GM18909 (cell line): Measurements from ENCODE around the gene DOCK7.
"Not testable (repeated sequence)": the region's sequence is repeated elsewhere in the genome, so short reads cannot be mapped to it uniquely, and the experiment has no call there.

ENCODE experiments used
- ATAC-seq: cut with Tn5 transposase; IDR thresholded peaks from one replicate; pipeline ENCODE4 v1.9.1; 2021; ENCODE audit warnings: mild to moderate bottlenecking; ENCODE audit not compliant: unreplicated experiment, poor library complexity

DOCK7 gene, protein sequence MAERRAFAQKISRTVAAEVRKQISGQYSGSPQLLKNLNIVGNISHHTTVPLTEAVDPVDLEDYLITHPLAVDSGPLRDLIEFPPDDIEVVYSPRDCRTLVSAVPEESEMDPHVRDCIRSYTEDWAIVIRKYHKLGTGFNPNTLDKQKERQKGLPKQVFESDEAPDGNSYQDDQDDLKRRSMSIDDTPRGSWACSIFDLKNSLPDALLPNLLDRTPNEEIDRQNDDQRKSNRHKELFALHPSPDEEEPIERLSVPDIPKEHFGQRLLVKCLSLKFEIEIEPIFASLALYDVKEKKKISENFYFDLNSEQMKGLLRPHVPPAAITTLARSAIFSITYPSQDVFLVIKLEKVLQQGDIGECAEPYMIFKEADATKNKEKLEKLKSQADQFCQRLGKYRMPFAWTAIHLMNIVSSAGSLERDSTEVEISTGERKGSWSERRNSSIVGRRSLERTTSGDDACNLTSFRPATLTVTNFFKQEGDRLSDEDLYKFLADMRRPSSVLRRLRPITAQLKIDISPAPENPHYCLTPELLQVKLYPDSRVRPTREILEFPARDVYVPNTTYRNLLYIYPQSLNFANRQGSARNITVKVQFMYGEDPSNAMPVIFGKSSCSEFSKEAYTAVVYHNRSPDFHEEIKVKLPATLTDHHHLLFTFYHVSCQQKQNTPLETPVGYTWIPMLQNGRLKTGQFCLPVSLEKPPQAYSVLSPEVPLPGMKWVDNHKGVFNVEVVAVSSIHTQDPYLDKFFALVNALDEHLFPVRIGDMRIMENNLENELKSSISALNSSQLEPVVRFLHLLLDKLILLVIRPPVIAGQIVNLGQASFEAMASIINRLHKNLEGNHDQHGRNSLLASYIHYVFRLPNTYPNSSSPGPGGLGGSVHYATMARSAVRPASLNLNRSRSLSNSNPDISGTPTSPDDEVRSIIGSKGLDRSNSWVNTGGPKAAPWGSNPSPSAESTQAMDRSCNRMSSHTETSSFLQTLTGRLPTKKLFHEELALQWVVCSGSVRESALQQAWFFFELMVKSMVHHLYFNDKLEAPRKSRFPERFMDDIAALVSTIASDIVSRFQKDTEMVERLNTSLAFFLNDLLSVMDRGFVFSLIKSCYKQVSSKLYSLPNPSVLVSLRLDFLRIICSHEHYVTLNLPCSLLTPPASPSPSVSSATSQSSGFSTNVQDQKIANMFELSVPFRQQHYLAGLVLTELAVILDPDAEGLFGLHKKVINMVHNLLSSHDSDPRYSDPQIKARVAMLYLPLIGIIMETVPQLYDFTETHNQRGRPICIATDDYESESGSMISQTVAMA (N-terminal part only)

DNA sequence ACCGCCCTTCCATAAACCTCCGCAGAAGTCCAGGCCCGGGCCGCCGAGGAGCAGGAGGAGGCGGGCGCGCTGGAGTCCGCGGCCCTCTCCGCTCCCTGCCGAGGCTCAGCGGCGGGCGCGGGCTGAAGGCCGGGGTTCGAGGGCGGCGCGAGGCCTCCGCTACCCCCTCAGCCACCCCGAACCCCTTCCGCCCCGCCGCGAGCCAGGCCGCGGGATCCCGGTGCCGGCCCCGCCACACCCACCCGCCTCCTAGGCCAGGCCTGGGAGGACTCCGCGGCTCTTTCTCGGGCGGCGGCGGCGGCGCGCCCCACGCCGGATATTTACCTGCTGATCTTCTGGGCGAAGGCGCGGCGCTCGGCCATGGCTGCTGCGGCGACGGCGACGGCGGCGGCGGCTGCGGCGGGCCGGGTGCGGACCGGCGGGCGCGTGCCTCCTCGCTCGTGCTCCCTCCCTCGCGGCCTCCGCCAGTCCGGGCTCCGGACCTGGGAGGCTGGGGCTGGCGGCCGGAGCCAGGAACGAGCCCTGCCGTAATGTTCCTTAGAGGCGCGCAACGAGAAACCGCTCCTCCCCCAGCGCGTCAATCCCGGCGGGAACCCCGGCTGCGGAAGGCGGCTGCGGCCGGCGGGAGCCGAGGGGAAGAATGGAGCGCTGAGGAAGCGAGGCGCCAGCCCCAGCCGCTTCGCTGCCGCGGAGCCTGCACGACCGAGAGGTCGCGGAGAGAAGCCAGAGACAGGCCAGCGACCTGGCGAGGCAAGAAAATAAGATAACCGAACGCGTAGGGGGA, at the start of gene DOCK7:
Gene DOCK7, minus strand, starts transcription at position 484 of the 784 bp plus-strand sequence. Its CDS starts 122 bp downstream, at position 362.
- peak; percentile 79 for ATAC-seq

DNA sequence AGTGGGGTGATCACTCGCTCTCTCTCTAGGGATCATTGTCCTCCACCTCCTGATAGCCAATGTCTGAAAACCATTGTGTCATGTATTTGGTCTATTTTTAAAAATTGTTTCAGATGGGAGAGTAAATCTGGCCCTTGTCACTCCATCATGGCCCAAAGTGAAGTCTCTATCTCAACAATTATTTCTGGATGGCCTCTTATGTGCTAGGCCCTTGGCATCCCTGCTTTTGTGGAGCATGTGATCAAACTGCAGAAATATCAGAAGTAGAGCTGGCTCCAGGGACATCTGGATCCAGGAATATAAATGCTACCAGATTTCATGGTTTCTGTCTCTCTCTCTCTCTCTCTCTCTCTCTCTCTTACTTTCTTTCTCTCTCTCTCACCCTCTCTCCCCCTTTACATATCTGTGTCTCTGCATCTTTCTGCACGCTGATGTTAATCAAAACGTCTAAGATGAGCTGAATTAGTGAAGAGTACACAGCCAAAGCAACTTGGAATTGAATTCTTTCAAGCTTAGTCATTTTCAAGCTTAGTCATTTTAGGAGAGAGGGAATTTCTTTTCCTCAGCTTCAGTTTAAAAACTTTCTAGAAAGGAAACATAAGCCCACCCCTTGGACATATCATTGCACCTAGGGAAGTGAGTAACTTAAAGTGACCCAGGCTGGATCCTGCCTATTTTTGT, 47.4 kb upstream of the DOCK7 start:
- no peak for ATAC-seq

DNA sequence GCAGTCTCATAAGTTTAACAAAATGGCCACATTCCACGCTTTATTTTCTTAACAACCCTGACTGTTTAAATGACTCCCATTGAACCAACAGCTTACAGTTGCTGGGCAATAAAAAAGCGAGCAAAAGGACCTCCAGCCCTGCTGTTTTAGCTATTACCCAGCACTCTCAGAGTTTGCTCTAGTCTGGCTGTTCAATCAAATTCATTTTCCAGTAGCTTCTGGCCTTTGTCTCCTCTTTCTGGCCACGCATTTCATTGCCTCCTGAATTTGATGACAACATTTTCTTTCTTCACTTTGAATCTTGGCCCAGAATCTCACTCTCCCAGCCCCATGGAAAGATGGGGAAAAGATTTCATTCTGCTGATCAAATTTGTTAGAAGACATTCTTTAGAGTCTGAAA, 44.1 kb upstream of the DOCK7 start:
- no peak for ATAC-seq

DNA sequence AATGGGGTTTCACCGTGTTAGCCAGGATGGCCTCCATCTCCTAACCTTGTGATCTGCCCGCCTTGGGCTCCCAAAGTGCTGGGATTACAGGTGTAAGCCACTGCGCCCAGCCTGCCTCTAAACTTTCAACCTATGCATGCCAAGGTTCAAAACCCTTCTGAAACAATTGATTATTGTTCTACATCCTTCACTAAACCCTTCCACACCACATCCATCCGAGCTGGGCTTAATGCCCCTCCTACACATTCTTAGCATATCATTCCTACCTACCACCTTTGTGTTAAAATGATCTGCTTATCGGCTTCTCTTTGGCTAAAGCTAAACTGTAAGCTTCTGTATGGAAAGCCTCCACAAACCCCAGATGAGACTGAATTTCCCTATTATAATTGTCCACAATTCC, 40.8 kb upstream of the DOCK7 start:
- no peak for ATAC-seq

DNA sequence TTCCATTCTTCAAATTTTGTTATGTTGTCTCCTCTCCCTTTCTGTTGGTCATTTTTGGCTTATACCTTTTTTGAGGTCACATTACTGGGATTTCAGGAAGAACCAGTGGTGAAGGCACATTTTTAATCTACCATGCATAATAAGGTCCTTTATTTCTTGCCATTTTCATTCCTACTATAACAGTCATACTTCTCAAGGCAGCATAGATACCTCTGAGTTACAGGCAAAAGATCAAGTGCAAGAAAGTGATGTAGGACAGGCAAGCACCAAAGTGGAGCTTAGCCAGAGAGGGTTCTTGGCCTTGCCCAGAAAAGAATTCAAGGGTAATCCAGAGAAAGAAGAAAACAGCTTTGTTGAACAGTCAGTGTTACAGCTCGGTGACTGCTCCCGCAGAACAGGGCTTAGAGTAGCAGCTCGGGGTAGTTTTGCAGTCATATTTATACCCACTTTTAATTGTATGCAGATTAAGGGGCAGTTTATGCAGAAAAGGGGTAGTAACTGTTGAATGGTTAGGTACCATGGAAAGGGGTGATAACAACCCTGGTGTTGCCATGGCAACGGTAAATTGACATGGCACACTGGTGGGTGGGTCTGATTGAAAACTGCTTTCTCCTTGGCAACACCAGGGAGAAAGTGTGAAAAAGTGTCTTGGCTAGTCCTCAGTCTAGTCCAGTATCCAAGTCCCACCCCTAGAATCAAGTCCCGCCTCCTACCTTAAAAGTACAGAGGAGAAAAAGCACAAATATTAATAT, 39.6 kb upstream of the DOCK7 start:
- no peak for ATAC-seq

DNA sequence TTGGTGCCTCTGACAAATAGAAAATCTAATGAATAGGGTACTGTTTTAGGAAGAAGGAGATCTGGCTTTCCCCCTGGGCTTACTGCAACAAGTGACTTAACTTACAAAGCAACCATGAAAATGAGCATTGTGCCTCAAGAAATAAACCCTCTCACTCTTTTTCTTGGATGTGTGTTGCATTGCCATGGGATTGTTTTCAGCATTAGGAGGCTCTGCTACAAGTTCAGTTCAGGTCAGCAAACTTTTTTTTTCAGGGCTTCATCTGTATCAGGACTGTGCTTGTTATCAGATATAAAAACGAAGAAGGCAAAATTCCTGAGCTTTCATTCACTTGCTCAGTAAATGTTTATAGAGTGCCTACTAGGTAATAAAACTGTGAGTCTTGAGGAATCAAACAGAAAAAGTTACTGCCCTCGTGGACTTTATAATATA, 37.8 kb upstream of the DOCK7 start:
- ATAC-seq, result no peak

DNA sequence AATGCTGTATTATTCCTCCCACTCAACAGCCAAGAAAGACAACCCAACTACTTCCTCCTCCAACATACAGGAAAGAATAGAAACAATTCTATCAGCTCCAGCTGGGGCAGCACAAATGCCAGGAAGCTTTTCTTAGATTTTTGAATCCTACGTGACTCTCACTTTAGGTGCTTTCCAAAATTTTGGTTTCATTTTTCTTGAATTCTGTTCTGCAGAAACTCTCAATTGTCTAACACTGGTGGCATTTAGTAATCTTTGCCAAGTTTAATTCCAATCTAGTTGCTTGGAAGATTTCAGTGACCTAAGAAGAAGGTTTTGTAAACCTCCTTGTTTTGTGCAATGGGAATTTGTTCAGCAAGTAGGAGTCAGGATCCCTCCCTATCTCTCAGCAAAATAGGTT, 37.1 kb upstream of the DOCK7 start:
- ATAC-seq, result no peak

DNA sequence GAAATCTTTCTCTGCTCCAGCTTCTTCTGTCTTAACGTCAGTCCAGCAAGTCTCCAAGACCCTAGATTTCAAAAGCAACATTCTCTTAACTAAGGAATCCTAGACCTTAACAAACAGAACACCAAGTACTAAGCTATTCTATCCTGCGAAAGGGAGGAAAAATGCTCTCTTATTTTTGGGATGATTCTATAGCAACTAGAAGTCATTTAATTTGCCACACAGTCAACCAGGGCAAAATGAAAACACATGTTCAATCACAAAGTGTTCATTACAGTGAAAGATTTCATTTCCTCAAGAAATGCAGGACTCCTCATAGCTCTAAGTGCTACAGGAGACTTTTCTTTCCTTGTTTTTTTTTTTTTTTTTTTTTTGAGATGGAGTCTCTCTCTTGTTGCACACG, 36.2 kb upstream of the DOCK7 start:
- ATAC-seq, result no peak

DNA sequence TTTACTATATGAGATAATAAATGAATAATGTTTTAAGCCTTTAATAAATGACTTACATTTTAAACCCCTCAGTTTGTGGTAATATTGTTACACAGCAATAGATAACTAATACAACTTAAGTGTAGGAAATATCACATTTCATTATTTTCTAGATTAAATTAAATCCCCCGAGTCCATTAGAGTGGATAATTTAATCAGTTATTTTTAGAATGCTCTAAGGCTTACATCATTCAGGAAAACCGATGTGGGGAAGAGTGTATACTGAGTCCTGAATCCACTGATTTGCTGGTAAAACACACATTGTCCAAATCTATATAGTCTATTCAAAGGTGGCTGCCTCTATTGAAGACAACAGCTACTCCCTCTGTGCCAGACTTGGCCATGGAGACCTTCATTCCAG, 35.7 kb upstream of the DOCK7 start:
- ATAC-seq, result no peak

DNA sequence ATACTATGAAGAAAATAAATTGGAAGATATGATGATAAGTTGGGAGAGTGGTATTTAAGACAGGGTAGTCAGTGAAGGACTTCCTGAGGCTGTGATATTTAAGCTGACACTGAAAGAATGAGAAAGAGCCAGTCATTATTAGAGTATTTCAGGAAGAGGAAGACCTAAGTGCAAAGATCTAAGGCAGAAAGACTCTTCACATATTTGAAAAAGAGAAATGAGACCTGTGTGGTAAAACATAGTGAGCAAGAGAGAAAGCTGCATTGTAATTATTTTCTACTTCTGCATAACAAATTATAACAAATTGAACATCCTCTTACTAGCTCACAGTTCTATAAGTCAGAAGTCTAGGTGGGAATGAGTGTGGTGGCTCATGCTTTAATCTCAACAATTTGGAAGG, 34.6 kb upstream of the DOCK7 start:
- peak; percentile 78 for ATAC-seq

DNA sequence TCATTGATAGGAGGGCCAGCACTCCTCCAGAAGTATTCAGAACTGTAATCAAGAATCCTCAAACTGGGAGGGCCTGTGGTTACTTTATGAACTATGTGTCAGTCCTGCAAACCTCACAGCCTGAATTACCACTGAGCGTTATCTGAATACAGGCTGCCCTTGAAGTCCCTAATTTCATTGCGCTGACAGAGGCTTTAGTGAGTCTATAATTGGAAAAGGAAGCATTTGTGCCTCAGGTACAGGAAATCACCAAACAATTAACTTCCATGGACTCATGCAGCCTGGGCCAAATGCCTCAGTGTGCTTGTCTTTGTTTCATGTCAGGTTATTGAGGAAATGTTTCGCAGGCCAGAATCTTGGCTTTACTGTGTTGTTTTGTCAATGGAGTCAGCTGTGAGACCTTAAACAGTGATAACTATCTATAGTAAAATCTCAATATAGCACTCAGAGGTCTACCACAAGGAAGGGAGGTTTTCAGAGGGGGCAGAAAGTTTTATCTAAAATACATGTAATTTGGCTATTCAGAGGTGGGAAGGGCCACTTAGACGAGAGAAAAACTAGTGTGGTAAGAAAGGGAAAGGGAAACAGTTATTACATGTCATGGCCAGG, 32.9 kb upstream of the DOCK7 start:
- no peak for ATAC-seq

DNA sequence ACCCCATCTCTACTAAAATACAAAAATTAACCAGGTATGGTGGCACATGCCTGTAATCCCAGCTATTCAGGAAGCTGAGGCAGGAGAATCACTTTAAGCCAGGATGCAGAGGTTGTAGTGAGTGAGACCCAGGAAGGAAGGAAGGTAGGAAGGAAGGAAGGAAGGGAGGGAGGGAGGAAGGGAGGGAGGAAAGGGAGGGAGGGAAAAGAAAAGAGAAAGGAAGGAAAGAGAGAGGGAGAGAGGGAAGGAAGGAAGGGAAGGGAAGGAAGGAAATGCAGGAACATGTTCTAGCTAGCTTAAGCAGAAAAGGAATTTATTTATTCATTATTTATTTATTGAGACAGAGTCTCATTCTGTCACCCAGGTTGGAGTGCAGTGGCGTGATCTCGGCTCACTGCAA, 30.2 kb upstream of the DOCK7 start:
- not testable (repeated sequence) for ATAC-seq

DNA sequence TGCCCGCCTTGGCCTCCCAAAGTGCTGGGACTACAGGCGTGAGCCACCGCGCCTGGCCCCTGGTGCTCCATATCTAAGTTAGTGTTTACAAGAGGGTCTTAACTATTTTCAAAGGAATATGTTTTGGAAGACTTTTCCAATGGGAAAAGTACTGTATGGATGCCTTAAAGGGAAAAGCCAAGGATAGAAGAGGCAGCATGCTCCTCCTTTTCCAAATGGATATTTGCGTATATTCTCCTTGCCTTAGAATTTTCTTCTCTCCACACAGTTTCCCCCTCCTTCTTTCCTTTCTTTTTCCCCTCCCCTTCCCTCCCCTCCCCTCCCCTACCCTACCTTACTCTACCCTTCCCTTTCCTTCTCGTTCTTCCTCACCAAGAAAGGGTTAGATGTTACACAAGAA, 29.3 kb upstream of the DOCK7 start:
- ATAC-seq, result no peak

DNA sequence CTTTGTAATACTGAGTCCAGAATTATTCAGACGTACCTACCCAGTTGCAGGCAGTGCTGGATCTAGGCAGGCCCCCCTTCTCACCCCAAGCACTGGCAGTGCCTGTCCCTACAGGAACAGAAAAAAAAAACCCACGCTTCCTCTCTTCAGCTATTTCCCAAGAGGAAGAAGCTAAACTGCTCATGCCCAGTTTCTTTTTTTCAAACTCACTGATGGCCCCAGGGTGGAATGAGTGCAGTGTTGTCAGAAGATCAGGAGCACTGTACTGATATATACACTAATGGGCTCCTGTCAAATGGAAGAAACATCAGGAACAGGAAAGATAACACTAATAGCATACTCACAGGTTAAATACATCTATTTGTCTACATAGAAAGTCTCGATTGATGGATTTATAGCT, 28.2 kb upstream of the DOCK7 start:
- ATAC-seq, result no peak

DNA sequence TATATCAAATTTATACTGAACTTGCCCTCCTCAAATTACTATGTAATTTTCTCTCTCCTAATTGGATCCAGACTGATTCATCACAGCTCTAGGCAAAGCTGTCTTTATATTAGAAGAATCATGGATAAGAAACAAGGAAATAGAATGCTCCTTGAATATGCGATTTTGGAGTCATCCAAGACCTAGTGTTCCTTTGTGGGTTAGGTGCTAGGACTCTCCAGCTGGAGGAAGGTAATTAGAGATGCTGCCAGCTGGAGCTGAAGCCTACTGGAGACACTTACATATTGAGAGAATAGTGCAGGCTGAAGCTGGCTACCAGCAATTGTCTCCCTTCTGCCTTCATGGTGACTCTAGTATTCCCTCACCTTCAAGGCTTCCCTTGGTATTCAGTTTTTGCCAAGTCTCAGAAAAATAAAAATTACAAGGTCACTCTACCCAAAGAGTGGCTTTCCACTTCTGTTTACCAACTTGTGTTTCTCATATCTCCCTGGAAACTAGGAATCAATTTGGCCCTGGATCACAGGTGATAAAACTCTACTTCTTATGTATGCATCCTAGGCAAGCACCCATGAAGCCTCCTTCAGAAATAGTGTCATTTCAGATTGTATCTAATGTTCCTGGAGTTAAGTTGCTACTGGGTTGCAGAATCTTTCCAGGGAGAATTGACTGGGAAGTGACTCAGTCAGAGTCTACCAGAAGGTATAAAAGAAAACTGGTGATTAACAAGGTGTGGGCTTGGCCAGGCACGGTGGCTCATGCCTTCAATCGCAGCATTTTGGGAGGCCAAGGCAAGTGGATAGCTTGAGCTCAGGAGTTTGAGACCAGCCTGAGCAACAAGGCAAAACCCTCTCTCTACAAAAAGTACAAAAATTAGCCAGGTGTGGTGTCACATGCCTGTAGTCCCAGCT, 24.4 kb upstream of the DOCK7 start:
- no peak for ATAC-seq

DNA sequence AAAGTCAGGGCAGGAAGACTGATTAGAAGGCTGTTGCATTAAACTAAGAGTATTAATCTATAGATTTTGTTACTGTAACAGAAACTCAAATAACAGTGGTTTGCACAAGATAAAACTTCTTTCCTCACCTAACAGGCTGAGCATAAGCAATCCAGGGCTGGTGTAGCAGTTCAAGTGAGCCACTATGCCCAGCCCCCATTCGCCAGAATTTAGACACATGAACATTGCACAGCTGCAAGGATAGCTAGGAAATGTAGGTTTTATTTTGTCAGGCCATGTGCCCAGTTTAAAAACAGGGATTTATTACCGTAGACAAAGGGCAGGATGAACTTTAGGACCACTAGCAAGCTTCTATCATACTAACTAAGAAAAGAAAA, 19.5 kb upstream of the DOCK7 start:
- ATAC-seq, result no peak
